GM12875 (cell line): ENCODE data around the gene PPP6R1.
"Not testable (repeated sequence)": the region's sequence is repeated elsewhere in the genome, so short reads cannot be mapped to it uniquely, and the experiment has no call there.

Source experiments
- H3K4me3 ChIP-seq: one replicate; pipeline ENCODE4 v1.5.1; 2011; ENCODE audit warnings: low read depth, low read length, control low read depth
- TF ChIP-seq, protein P1 (sequence below): IDR thresholded peaks from 2 replicates; pipeline ENCODE4 v1.5.1; 2011; ENCODE audit warnings: low read depth, mild to moderate bottlenecking, control low read depth, inconsistent platforms, low read length, moderate library complexity, borderline replicate concordance; ENCODE audit not compliant: insufficient read depth

The PPP6R1 gene

DNA sequence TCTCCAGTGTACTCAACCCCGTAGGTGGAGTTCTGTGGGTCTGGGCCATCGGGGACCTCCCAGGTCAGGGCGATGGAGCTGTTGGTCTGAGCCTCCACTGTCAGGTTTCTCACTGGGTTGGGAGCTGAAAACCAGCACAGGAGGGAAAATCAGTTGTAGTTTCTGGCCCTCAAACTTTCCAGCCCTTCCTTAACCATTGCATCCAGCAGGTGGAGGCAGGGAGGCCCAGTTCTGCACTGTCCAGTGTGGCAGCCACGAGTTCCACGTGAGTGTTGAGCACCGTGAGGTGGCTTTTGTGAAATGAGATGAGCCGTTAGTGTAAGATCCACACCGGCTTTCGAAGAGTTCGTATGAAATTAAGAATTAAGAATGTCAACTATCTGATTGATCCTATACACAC is 56.6 kb downstream of the PPP6R1 start:
- not testable (repeated sequence) for H3K4me3 ChIP-seq
- TF ChIP-seq, protein P1, sequence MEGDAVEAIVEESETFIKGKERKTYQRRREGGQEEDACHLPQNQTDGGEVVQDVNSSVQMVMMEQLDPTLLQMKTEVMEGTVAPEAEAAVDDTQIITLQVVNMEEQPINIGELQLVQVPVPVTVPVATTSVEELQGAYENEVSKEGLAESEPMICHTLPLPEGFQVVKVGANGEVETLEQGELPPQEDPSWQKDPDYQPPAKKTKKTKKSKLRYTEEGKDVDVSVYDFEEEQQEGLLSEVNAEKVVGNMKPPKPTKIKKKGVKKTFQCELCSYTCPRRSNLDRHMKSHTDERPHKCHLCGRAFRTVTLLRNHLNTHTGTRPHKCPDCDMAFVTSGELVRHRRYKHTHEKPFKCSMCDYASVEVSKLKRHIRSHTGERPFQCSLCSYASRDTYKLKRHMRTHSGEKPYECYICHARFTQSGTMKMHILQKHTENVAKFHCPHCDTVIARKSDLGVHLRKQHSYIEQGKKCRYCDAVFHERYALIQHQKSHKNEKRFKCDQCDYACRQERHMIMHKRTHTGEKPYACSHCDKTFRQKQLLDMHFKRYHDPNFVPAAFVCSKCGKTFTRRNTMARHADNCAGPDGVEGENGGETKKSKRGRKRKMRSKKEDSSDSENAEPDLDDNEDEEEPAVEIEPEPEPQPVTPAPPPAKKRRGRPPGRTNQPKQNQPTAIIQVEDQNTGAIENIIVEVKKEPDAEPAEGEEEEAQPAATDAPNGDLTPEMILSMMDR: peak; percentile 17; the same call in 1 of the 2 replicates

DNA sequence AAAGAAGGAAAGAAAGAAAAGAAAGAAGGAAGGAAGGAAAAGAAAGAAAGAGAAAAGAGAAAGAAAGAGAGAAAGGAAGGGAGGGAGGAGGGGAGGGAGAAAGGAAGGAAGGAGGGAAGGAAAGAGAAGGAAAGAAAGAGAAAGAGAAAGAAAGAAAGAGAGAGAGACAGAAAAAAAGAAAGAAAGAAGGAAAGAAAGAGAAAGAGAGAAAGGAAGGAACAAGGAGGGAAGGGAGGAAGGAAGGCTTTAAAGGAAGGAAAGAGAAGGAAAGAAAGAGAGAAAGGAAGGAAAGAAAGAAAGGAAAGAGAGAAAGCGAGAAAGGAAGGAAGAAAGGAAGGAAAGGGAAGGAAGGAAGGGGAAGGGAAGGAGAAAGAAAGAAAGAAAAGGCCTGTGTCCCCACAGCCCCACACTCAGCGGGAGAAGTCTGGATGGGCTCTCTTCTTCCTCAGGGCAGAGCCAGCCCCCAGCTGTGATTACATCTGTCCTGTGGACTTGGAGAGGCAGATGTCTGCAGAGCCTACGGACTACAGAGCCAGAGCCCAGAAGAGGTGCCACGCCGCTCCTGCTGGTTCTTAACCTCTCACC is 59.1 kb downstream of the PPP6R1 start:
- TF ChIP-seq, protein P1: no peak
- H3K4me3 ChIP-seq: no peak overlapping the region

DNA sequence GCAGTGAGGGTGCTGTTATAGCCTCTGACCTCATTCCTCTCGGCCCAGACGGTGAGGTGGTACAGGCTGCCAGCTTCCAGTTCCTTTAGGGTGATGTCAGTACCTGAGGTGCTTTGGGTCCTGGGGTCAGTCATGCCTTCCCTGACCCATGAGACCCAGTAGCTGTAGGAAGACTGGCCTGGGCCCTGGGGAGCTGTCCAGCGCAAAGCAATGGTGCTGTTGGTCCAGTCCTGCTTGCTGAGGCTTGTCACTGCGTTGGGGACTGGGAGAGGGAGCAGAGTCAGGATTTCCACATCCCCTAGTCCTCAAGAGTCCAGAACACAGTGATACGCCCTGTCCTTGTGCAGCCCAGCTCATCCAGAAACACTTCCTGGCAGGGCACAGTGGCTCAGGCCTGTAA is 60.2 kb downstream of the PPP6R1 start:
- TF ChIP-seq, protein P1: no peak
- H3K4me3 ChIP-seq: no peak overlapping the region

DNA sequence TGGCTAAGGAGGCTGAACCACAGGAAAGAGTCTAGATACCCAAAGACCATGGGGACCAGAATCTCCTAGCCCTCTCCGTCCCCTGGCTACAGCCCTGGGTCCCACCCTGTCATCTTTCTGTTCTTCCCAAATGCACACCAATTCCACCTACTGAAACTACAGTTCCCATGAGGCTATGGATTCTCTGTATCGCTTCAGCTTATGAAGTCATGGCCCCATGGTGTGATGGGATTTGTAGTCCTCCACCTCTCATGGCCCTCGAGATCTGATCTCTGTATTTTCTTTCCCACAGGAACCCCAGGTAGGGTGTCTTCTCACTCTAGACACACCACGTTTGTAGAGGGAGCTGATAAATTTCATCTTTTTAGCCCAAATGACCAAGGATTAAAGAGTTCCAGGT is 61.3 kb downstream of the PPP6R1 start:
- TF ChIP-seq, protein P1: no peak

DNA sequence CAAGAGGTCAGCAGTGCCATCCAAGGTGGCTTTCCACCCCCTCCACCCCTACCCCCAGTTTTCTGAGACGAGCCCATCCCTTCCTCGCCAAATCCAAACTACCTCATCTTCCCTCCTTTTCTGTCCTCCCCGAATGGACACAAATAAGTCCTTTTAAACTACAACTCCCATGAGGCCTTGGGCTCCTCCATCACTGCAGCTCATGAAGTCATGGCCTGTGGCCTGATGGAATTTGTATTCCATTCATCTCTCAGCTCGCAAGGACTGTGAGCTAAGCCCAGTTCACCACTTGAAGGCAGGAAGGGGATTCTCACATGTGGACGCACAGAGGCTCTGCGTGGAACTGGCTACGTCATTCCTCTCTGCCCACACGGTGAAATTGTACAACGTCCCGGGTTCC is 62.0 kb downstream of the PPP6R1 start:
- TF ChIP-seq, protein P1: no peak

More for the DNA sequence above, 61.3 kb downstream of the PPP6R1 start:
- no peak overlapping the region for H3K4me3 ChIP-seq

DNA sequence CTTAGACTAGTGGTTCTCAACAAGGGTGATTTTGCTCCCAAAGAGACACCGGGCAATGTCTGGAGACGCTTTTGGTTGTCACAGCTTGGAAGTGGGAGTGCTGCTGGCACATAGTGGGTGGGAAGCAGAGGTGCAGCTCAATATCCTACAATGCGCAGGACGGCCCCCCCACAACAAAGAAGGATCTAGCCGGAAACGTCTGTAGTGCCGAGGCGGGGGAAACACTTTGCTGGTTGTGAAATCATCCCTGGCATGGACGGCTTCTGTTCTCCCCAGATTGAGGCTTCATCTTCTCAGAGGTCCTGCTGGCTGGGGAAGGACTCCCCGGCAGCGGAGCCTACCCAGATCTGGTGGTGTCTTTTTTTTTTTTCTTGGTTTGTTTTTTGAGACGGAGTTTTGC is 65.3 kb downstream of the PPP6R1 start:
- TF ChIP-seq, protein P1: no peak
- no peak overlapping the region for H3K4me3 ChIP-seq

More for the DNA sequence above, 62.0 kb downstream of the PPP6R1 start:
- H3K4me3 ChIP-seq: no peak overlapping the region

DNA sequence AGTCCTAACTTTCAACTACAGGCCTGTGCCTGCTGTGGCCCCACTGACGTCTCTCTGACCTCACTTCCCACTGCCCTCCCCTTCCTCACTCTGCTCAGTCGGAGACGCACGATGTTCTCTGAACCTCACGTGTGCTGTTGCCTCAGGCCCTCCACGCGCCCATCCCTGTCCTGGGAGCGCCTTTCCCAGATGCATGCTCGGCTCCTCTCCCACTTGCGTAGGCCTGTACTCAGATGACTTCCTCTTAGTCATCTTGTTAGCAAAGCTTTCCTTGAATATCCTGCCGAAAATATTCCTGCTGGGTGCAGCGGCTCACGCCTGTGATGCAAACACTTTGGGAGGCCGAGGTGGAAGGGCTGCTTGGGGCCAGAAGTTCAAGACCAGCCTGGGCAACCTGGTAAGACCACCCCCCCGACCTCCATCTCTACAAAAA is 69.4 kb downstream of the PPP6R1 start:
- TF ChIP-seq, protein P1: no peak
- H3K4me3 ChIP-seq: no peak overlapping the region
